HG03558 (cell line): ENCODE results near the gene KCNK13.
"Not testable (repeated sequence)": the region's sequence is repeated elsewhere in the genome, so short reads cannot be mapped to it uniquely, and the experiment has no call there.

Experiments
- ATAC-seq: cut with Tn5 transposase; IDR thresholded peaks from one replicate; pipeline ENCODE4 v1.9.1; 2021; ENCODE audit warnings: moderate number of reproducible peaks; ENCODE audit not compliant: unreplicated experiment; ENCODE audit errors: extremely low read depth

KCNK13 gene

GRCh38 chr14:90184571-90185266, 122.9 kb downstream of the KCNK13 start:
- ATAC-seq = no peak

- no peak for ATAC-seq
These were observed 126.8 kb downstream of the KCNK13 start for GRCh38 chr14:90188588-90188987.

GRCh38 chr14:90191154-90191553, 129.4 kb downstream of the KCNK13 start:
- ATAC-seq = no peak

- ATAC-seq = no peak
These were observed 129.8 kb downstream of the KCNK13 start for GRCh38 chr14:90191585-90191984.

- ATAC-seq = no peak
These were observed 132.1 kb downstream of the KCNK13 start for GRCh38 chr14:90193925-90194324.

GRCh38 chr14:90194706-90195105, 132.9 kb downstream of the KCNK13 start:
- no peak for ATAC-seq

GRCh38 chr14:90198541-90199060, 136.8 kb downstream of the KCNK13 start:
- ATAC-seq = no peak

- not testable (repeated sequence) for ATAC-seq
These were observed 138.8 kb downstream of the KCNK13 start for GRCh38 chr14:90200546-90200945.

- no peak for ATAC-seq
These were observed 139.6 kb downstream of the KCNK13 start for GRCh38 chr14:90201344-90201743.

- ATAC-seq = no peak
These were observed 142.7 kb downstream of the KCNK13 start for GRCh38 chr14:90204516-90204915.

- ATAC-seq = no peak
These were observed 151.4 kb downstream of the KCNK13 start for GRCh38 chr14:90213099-90213748.

- ATAC-seq = no peak
These were observed 166.7 kb downstream of the KCNK13 start for GRCh38 chr14:90228478-90228877.

GRCh38 chr14:90229942-90230341, 168.1 kb downstream of the KCNK13 start:
- ATAC-seq = not testable (repeated sequence)
